HepG2 (cell line): ENCODE results near the gene ZNF683. TPM values are rescaled to one million over a fixed set of nuclear protein-coding genes. Genes with fewer than 3 reads are reported as not detected.

Experiments
- CREB1 ChIP-seq, 2 experiments: fragments of 450-650 bp in 1 of 2; IDR thresholded peaks; 2 replicates each; pipeline ENCODE4 v1.6.1; 2016 to 2017; ENCODE audit warnings: control low read depth in 1 of 2, mild to moderate bottlenecking in 1 of 2, missing compliant biosample characterization in 1 of 2, missing genetic modification characterization in 1 of 2
- EED ChIP-seq: sonication (generic); formaldehyde crosslinking; IDR thresholded peaks from 2 replicates; pipeline ENCODE4 v1.5.0; 2020; ENCODE audit warnings: mild to moderate bottlenecking, missing genetic modification reagents
- KLF16 ChIP-seq, 2 experiments: sonication (generic) in 1 of 2; formaldehyde crosslinking in 1 of 2; IDR thresholded peaks; 2 replicates each; pipeline versions ENCODE4 v1.6.1 to v1.8.0; 2016 to 2023; ENCODE audit warnings: missing genetic modification reagents in 2 of 2, missing compliant biosample characterization in 1 of 2
- MIER2 ChIP-seq: IDR thresholded peaks from 2 replicates; pipeline ENCODE4 v1.6.1; 2016; ENCODE audit warnings: missing biosample characterization, missing genetic modification reagents
- PHB2 ChIP-seq: fragments of 450-650 bp; IDR thresholded peaks from 2 replicates; pipeline ENCODE4 v1.6.1; 2018; ENCODE audit not compliant: partially characterized antibody
- RBFOX2 ChIP-seq: fragments of 200-400 bp; formaldehyde crosslinking; IDR thresholded peaks from 2 replicates; pipeline ENCODE4 v1.6.1; 2017; ENCODE audit warnings: low read depth, mild to moderate bottlenecking, low read length
- SIN3B ChIP-seq: fragments of 150-350 bp; IDR thresholded peaks from 2 replicates; pipeline ENCODE4 v1.6.1; 2014; ENCODE audit warnings: low read length
- ZBTB21 ChIP-seq: sonication (generic); formaldehyde crosslinking; IDR thresholded peaks from 2 replicates; pipeline ENCODE4 v1.4.0; 2020; ENCODE audit warnings: missing genetic modification reagents
- ZNF282 ChIP-seq: fragments of 450-650 bp; IDR thresholded peaks from 2 replicates; pipeline ENCODE4 v1.6.1; 2018; ENCODE audit not compliant: partially characterized antibody
- ZNF354B ChIP-seq: sonication (generic); formaldehyde crosslinking; IDR thresholded peaks from 2 replicates; pipeline ENCODE4 v1.8.0; 2022; ENCODE audit warnings: mild to moderate bottlenecking, missing genetic modification reagents
- ZNF562 ChIP-seq: sonication (generic); formaldehyde crosslinking; IDR thresholded peaks from 2 replicates; pipeline ENCODE4 v1.8.0; 2022; ENCODE audit warnings: missing genetic modification reagents, borderline replicate concordance
- ZNF567 ChIP-seq: sonication (generic); formaldehyde crosslinking; IDR thresholded peaks from 2 replicates; pipeline ENCODE4 v1.8.1; 2023; ENCODE audit warnings: mild to moderate bottlenecking, missing genetic modification reagents, borderline replicate concordance
- ZNF569 ChIP-seq: sonication (generic); formaldehyde crosslinking; IDR thresholded peaks from 2 replicates; pipeline ENCODE4 v1.5.0; 2020; ENCODE audit warnings: mild to moderate bottlenecking, missing genetic modification reagents, moderate library complexity, borderline replicate concordance
- ZNF746 ChIP-seq: sonication (generic); formaldehyde crosslinking; IDR thresholded peaks from 2 replicates; pipeline ENCODE4 v1.8.0; 2022; ENCODE audit warnings: mild to moderate bottlenecking, missing genetic modification reagents
- polyA plus RNA-seq, 8 experiments: library from polyadenylated mRNA; depleted of rRNA in 3 of 8; stranded (reverse) in 7 of 8; unstranded in 1 of 8; fragments of >200 nt; fragmentation: Illumina TruSeq in 4 of 8; extraction: Trizol in 4 of 8; gene quantifications; 2 replicates each; pipeline versions ENCODE4 v1.2.1 to v1.2.3, GENCODE V29; 2011 to 2016; ENCODE audit warnings: low read depth in 4 of 8, missing spikeins in 1 of 8, mixed read lengths in 1 of 8; ENCODE audit not compliant: insufficient read depth in 1 of 8
- total RNA-seq, 5 experiments: library from RNA; depleted of rRNA; stranded (reverse); fragments of >200 nt; fragmentation: Illumina TruSeq; extraction: Trizol; gene quantifications; 2 replicates each; pipeline ENCODE4 v1.2.3, GENCODE V29; 2016; ENCODE audit warnings: low read depth in 1 of 5
- TF ChIP-seq, protein P1 (sequence below): sonication (generic); formaldehyde crosslinking; IDR thresholded peaks from 2 replicates; pipeline ENCODE4 v1.4.0; 2020; ENCODE audit warnings: missing genetic modification reagents, borderline replicate concordance
- TF ChIP-seq, protein P2 (sequence below): IDR thresholded peaks from 2 replicates; pipeline ENCODE4 v1.6.1; 2016; ENCODE audit warnings: missing compliant biosample characterization, missing genetic modification reagents, borderline replicate concordance
- TF ChIP-seq, protein P3 (sequence below): IDR thresholded peaks from 2 replicates; pipeline ENCODE4 v1.6.1; 2016
- TF ChIP-seq, protein P4 (sequence below), 2 experiments: sonication (generic) in 1 of 2; formaldehyde crosslinking in 1 of 2; IDR thresholded peaks; 2 replicates each; pipeline versions ENCODE4 v1.4.0 to v1.6.1; 2018 to 2020; ENCODE audit warnings: missing genetic modification reagents in 2 of 2, borderline replicate concordance in 1 of 2, low read depth in 1 of 2, mild to moderate bottlenecking in 1 of 2, missing biosample characterization in 1 of 2
- TF ChIP-seq, protein P5 (sequence below): sonication (generic); formaldehyde crosslinking; IDR thresholded peaks from 2 replicates; pipeline ENCODE4 v1.5.0; 2020; ENCODE audit warnings: missing genetic modification reagents

The ZNF683 gene
- total and polyA plus RNA-seq, 2 of the 13 experiments (the other 11 are each of a cell fraction or from before 2014, with no cell fraction given), result not detected

DNA sequence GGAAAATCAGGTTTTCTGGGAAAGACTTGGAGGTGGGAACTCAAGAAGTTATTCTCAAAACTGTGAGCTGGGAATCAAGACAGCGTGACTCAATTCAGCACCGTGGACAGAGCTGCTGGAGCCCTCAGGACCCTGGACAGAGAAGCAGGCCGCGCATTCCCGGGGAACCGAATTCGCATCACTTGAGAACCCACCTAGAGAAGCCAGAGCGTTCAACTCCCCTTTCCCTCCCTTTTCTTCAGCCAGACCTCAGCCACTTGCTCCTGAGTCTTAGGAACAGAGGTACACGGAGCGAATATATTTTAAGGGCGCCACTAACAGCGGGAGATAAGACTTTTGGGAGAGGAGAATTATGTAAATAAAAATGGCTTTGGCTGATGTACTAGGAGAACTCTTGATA lies 36.1 kb upstream of the ZNF683 start (continued):
- TF ChIP-seq ZBTB21 (CRISPR knock-in tag), result peak; percentile 96
- TF ChIP-seq, protein P1, sequence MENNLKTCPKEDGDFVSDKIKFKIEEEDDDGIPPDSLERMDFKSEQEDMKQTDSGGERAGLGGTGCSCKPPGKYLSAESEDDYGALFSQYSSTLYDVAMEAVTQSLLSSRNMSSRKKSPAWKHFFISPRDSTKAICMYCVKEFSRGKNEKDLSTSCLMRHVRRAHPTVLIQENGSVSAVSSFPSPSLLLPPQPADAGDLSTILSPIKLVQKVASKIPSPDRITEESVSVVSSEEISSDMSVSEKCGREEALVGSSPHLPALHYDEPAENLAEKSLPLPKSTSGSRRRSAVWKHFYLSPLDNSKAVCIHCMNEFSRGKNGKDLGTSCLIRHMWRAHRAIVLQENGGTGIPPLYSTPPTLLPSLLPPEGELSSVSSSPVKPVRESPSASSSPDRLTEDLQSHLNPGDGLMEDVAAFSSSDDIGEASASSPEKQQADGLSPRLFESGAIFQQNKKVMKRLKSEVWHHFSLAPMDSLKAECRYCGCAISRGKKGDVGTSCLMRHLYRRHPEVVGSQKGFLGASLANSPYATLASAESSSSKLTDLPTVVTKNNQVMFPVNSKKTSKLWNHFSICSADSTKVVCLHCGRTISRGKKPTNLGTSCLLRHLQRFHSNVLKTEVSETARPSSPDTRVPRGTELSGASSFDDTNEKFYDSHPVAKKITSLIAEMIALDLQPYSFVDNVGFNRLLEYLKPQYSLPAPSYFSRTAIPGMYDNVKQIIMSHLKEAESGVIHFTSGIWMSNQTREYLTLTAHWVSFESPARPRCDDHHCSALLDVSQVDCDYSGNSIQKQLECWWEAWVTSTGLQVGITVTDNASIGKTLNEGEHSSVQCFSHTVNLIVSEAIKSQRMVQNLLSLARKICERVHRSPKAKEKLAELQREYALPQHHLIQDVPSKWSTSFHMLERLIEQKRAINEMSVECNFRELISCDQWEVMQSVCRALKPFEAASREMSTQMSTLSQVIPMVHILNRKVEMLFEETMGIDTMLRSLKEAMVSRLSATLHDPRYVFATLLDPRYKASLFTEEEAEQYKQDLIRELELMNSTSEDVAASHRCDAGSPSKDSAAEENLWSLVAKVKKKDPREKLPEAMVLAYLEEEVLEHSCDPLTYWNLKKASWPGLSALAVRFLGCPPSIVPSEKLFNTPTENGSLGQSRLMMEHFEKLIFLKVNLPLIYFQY (CRISPR knock-in tag), result peak; percentile 100
- TF ChIP-seq, protein P2, sequence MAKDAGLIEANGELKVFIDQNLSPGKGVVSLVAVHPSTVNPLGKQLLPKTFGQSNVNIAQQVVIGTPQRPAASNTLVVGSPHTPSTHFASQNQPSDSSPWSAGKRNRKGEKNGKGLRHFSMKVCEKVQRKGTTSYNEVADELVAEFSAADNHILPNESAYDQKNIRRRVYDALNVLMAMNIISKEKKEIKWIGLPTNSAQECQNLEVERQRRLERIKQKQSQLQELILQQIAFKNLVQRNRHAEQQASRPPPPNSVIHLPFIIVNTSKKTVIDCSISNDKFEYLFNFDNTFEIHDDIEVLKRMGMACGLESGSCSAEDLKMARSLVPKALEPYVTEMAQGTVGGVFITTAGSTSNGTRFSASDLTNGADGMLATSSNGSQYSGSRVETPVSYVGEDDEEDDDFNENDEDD (CRISPR knock-in tag), result peak; percentile 92
- peak; percentile 100 for TF ChIP-seq EED
- peak; percentile 99 for TF ChIP-seq ZNF569 (CRISPR knock-in tag)
- no peak for TF ChIP-seq PHB2
- peak; percentile 95; the same call in 1 of the 2 replicates for TF ChIP-seq ZNF562 (CRISPR knock-in tag)
- peak; percentile 99 for TF ChIP-seq ZNF567 (CRISPR knock-in tag)
- TF ChIP-seq, protein P3, sequence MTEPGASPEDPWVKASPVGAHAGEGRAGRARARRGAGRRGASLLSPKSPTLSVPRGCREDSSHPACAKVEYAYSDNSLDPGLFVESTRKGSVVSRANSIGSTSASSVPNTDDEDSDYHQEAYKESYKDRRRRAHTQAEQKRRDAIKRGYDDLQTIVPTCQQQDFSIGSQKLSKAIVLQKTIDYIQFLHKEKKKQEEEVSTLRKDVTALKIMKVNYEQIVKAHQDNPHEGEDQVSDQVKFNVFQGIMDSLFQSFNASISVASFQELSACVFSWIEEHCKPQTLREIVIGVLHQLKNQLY (CRISPR knock-in tag), result peak; percentile 96
- peak; percentile 100 for TF ChIP-seq MIER2 (CRISPR knock-in tag)
- no peak for TF ChIP-seq CREB1 (IDR thresholded peaks at IDR 0.05)
- TF ChIP-seq CREB1 (CRISPR knock-in tag; IDR thresholded peaks at IDR 0.05), result peak; percentile 68
- TF ChIP-seq, protein P4, sequence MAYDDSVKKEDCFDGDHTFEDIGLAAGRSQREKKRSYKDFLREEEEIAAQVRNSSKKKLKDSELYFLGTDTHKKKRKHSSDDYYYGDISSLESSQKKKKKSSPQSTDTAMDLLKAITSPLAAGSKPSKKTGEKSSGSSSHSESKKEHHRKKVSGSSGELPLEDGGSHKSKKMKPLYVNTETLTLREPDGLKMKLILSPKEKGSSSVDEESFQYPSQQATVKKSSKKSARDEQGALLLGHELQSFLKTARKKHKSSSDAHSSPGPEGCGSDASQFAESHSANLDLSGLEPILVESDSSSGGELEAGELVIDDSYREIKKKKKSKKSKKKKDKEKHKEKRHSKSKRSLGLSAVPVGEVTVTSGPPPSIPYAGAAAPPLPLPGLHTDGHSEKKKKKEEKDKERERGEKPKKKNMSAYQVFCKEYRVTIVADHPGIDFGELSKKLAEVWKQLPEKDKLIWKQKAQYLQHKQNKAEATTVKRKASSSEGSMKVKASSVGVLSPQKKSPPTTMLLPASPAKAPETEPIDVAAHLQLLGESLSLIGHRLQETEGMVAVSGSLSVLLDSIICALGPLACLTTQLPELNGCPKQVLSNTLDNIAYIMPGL (CRISPR knock-in tag; IDR thresholded peaks at IDR 0.05; ENCODE audit: borderline replicate concordance in 1 of 2, low read depth in 1 of 2), result peak; percentile 86 to 99
- TF ChIP-seq, protein P5, sequence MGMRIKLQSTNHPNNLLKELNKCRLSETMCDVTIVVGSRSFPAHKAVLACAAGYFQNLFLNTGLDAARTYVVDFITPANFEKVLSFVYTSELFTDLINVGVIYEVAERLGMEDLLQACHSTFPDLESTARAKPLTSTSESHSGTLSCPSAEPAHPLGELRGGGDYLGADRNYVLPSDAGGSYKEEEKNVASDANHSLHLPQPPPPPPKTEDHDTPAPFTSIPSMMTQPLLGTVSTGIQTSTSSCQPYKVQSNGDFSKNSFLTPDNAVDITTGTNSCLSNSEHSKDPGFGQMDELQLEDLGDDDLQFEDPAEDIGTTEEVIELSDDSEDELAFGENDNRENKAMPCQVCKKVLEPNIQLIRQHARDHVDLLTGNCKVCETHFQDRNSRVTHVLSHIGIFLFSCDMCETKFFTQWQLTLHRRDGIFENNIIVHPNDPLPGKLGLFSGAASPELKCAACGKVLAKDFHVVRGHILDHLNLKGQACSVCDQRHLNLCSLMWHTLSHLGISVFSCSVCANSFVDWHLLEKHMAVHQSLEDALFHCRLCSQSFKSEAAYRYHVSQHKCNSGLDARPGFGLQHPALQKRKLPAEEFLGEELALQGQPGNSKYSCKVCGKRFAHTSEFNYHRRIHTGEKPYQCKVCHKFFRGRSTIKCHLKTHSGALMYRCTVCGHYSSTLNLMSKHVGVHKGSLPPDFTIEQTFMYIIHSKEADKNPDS (CRISPR knock-in tag), result peak; percentile 98
- peak; percentile 100 for TF ChIP-seq ZNF354B (CRISPR knock-in tag)
- TF ChIP-seq ZNF746 (CRISPR knock-in tag), result peak; percentile 99
- TF ChIP-seq ZNF282, result no peak
- TF ChIP-seq KLF16 (CRISPR knock-in tag; IDR thresholded peaks at IDR 0.05), result peak; percentile 99 to 100
- peak; percentile 72; the same call in 1 of the 2 replicates for TF ChIP-seq SIN3B
- TF ChIP-seq RBFOX2, result no peak
